ENCODE results near the gene FAM222B. TPM values are rescaled to one million over a fixed set of nuclear protein-coding genes. Genes with fewer than 3 reads are reported as not detected.

FAM222B gene
- total RNA-seq, 1 donor from 2014 or later, result 14.2 TPM

GRCh38 chr17:28745786-28746411 lies 96.7 kb downstream of the FAM222B start:
- no peaks in the 10 kb centered on the region for H3K27me3 ChIP-seq
- H3K9me3 ChIP-seq, result no peaks in the 10 kb centered on the region
- peaks cover 61% of the 10 kb centered on the region for H3K4me1 ChIP-seq
- no peak for DNase-seq (ENCODE audit: extremely low spot score in 2 of 2)
- peak overlapping the region; percentile 95 for H3K27ac ChIP-seq
- no peak for TF ChIP-seq CTCF (IDR thresholded peaks at IDR 0.05)
- no peak for TF ChIP-seq POLR2AphosphoS5 (IDR thresholded peaks at IDR 0.05; ENCODE audit: insufficient read depth in 1 of 2, low read depth in 1 of 2)
- TF ChIP-seq POLR2A (IDR thresholded peaks at IDR 0.05), result no peak
- peaks cover 0 to 16% of the 10 kb centered on the region in 2 donors for H3K36me3 ChIP-seq
- intact Hi-C loops (cut with DNase I), result no loop called here
- H3K4me3 ChIP-seq, result peak overlapping the region; percentile 72 to 81

GRCh38 chr17:28744972-28745785 lies 97.4 kb downstream of the FAM222B start:
- peaks cover 0 to 16% of the 10 kb centered on the region in 2 donors for H3K36me3 ChIP-seq
- TF ChIP-seq POLR2AphosphoS5 (IDR thresholded peaks at IDR 0.05; ENCODE audit: insufficient read depth in 1 of 2, low read depth in 1 of 2) (no peak), POLR2A (IDR thresholded peaks at IDR 0.05) (no peak), CTCF (IDR thresholded peaks at IDR 0.05) (no peak)
- H3K9me3 ChIP-seq, result no peaks in the 10 kb centered on the region
- H3K4me3 ChIP-seq, result peak overlapping the region; percentile 72 to 81
- H3K4me1 ChIP-seq, result peaks cover 61% of the 10 kb centered on the region
- intact Hi-C loops (cut with DNase I), result no loop called here
- peak overlapping the region; percentile 95 for H3K27ac ChIP-seq
- no peak for DNase-seq (ENCODE audit: extremely low spot score in 2 of 2)
- H3K27me3 ChIP-seq, result no peaks in the 10 kb centered on the region

- no peaks in the 10 kb centered on the region for H3K27me3 ChIP-seq
- H3K27ac ChIP-seq, result peak overlapping the region; percentile 95
- H3K4me3 ChIP-seq, result peak overlapping the region; percentile 72 to 81
- intact Hi-C loops (cut with DNase I), result no loop called here
- H3K9me3 ChIP-seq, result no peaks in the 10 kb centered on the region
- H3K4me1 ChIP-seq, result peaks cover 55% of the 10 kb centered on the region
- TF ChIP-seq POLR2AphosphoS5 (IDR thresholded peaks at IDR 0.05; ENCODE audit: insufficient read depth in 1 of 2, low read depth in 1 of 2) (peak in 1 of 2 donors; percentile 64), CTCF (IDR thresholded peaks at IDR 0.05) (no peak)
- peaks cover 0 to 16% of the 10 kb centered on the region in 2 donors for H3K36me3 ChIP-seq
- DNase-seq (ENCODE audit: extremely low spot score in 2 of 2), result no peak
Measured at GRCh38 chr17:28744104-28744971, 98.3 kb downstream of the FAM222B start.

GRCh38 chr17:28743243-28744103 lies 99.1 kb downstream of the FAM222B start, which contains the start of gene TRAF4:
Gene TRAF4 (plus strand): TSS chr17:28744011. CDS start chr17:28744113, 102 bp downstream.
- TF ChIP-seq POLR2A (IDR thresholded peaks at IDR 0.05), result peak in 1 of 2 donors; percentile 98
- peak in 1 of 2 donors; percentile 63 for TF ChIP-seq POLR2AphosphoS5 (IDR thresholded peaks at IDR 0.05; ENCODE audit: insufficient read depth in 1 of 2, low read depth in 1 of 2)
- TF ChIP-seq CTCF (IDR thresholded peaks at IDR 0.05), result no peak
- Histone ChIP-seq H3K4me3 (peak within 1 kb of the TSS; percentile 72 to 81), H3K9me3 (no peaks in the 10 kb centered on the region), H3K27ac (peak within 1 kb of the TSS; percentile 95), H3K27me3 (no peaks in the 10 kb centered on the region), H3K36me3 (peaks cover 0 to 11% of the 10 kb centered on the region in 2 donors), H3K4me1 (peaks cover 53% of the 10 kb centered on the region)
- intact Hi-C loops (cut with DNase I), result no loop called here
- no peak for DNase-seq (ENCODE audit: extremely low spot score in 2 of 2)
